K562 (cell line): ENCODE measurements around the gene FAM200A. TPM values are rescaled to one million over a fixed set of nuclear protein-coding genes. Genes with fewer than 3 reads are reported as not detected.
A peak's percentile ranks its signal among the peaks of the same experiment; 100 is the strongest.

Experiments
- ASH1L ChIP-seq: fragments of 450-650 bp; IDR thresholded peaks from 2 replicates; pipeline ENCODE4 v1.6.1; 2018; ENCODE audit warnings: borderline replicate concordance, mild to moderate bottlenecking, low read depth; ENCODE audit not compliant: partially characterized antibody
- CBFB ChIP-seq: sonication (generic); formaldehyde crosslinking; IDR thresholded peaks from 2 replicates; pipeline ENCODE4 v1.4.0; 2020; ENCODE audit warnings: mild to moderate bottlenecking, missing genetic modification reagents
- CBX3 ChIP-seq, 2 experiments: IDR thresholded peaks; 1 replicate in 1 of 2; 2 replicates in 1 of 2; pipeline ENCODE4 v1.6.1; 2012; ENCODE audit warnings: inconsistent platforms in 2 of 2, low read length in 2 of 2, borderline replicate concordance in 1 of 2, control low read depth in 1 of 2
- DACH1 ChIP-seq: fragments of 450-650 bp; IDR thresholded peaks from 2 replicates; pipeline ENCODE4 v1.6.1; 2018; ENCODE audit not compliant: partially characterized antibody
- EHMT2 ChIP-seq: fragments of 450-650 bp; IDR thresholded peaks from 2 replicates; pipeline ENCODE4 v1.6.1; 2018; ENCODE audit warnings: antibody characterized with exemption
- GTF2A2 ChIP-seq: IDR thresholded peaks from 2 replicates; pipeline ENCODE4 v1.6.1; 2016; ENCODE audit warnings: mild to moderate bottlenecking, missing genetic modification characterization, missing compliant biosample characterization
- L3MBTL2 ChIP-seq: fragments of 450-650 bp; IDR thresholded peaks from 2 replicates; pipeline ENCODE4 v1.6.1; 2016; ENCODE audit warnings: mild to moderate bottlenecking, moderate library complexity
- PCBP2 ChIP-seq: fragments of 200-400 bp; formaldehyde crosslinking; IDR thresholded peaks from 2 replicates; pipeline ENCODE4 v1.6.1; 2018; ENCODE audit warnings: low read length, low read depth, mild to moderate bottlenecking, moderate library complexity; ENCODE audit not compliant: poor library complexity, severe bottlenecking
- RAD21 ChIP-seq, 2 experiments: fragments of 250-450 bp in 1 of 2; fragments of 450-650 bp in 1 of 2; sonication (Bioruptor Pico) in 1 of 2; formaldehyde crosslinking in 1 of 2; IDR thresholded peaks in 1 of 2; conservative IDR thresholded peaks in 1 of 2; 2 replicates each; pipeline versions ENCODE4 v1.4.0 to v1.8.0; 2020 to 2022; ENCODE audit warnings: mild to moderate bottlenecking in 2 of 2, moderate library complexity in 1 of 2
- RBBP5 ChIP-seq: fragments of 200-600 bp; sonication (generic); IDR thresholded peaks from 2 replicates; pipeline ENCODE4 v1.6.1; 2012; ENCODE audit warnings: borderline replicate concordance, mild to moderate bottlenecking, low read length, control low read depth, inconsistent platforms; ENCODE audit not compliant: insufficient read depth, poor library complexity, severe bottlenecking
- SIN3A ChIP-seq, 2 experiments: fragments of 150-350 bp in 1 of 2; IDR thresholded peaks; 2 replicates each; pipeline ENCODE4 v1.6.1; 2011 to 2016; ENCODE audit warnings: borderline replicate concordance in 2 of 2, low read depth in 2 of 2, low read length in 2 of 2, mild to moderate bottlenecking in 2 of 2, moderate library complexity in 2 of 2; ENCODE audit not compliant: control insufficient read depth in 1 of 2
- SREBF2 ChIP-seq: sonication (generic); formaldehyde crosslinking; IDR thresholded peaks from 2 replicates; pipeline ENCODE4 v1.4.0; 2020; ENCODE audit warnings: mild to moderate bottlenecking, missing genetic modification reagents
- SRSF1 ChIP-seq: fragments of 200-400 bp; formaldehyde crosslinking; IDR thresholded peaks from 2 replicates; pipeline ENCODE4 v1.6.1; 2017; ENCODE audit warnings: mild to moderate bottlenecking, low read depth, low read length, moderate library complexity
- TFAM ChIP-seq: fragments of 250-450 bp; sonication (Bioruptor Pico); conservative IDR thresholded peaks from 2 replicates; pipeline ENCODE4 v1.5.0; 2021; ENCODE audit warnings: mild to moderate bottlenecking, moderate library complexity
- ZBTB43 ChIP-seq: sonication (generic); formaldehyde crosslinking; IDR thresholded peaks from 2 replicates; pipeline ENCODE4 v1.8.0; 2023; ENCODE audit warnings: mild to moderate bottlenecking, missing genetic modification reagents
- ZBTB7A ChIP-seq: IDR thresholded peaks from 2 replicates; pipeline ENCODE4 v1.6.1; 2011; ENCODE audit warnings: low read depth, mild to moderate bottlenecking, low read length, moderate library complexity, borderline replicate concordance; ENCODE audit not compliant: control insufficient read depth
- ZFP36 ChIP-seq: fragments of 150-350 bp; IDR thresholded peaks from 2 replicates; pipeline ENCODE4 v1.6.1; 2018; ENCODE audit warnings: low read length, low read depth; ENCODE audit not compliant: partially characterized antibody
- ZNF12 ChIP-seq: sonication (generic); formaldehyde crosslinking; IDR thresholded peaks from 2 replicates; pipeline ENCODE4 v1.4.0; 2020; ENCODE audit warnings: mild to moderate bottlenecking, missing genetic modification reagents
- ZNF75A ChIP-seq: fragments of 450-650 bp; formaldehyde crosslinking; IDR thresholded peaks from 2 replicates; pipeline ENCODE4 v1.4.0; 2020; ENCODE audit warnings: mild to moderate bottlenecking
- ZNF766 ChIP-seq: fragments of 200-800 bp; sonication (Bioruptor generic); conservative IDR thresholded peaks from 2 replicates; pipeline ENCODE4 v1.6.1; 2016; ENCODE audit warnings: missing genetic modification characterization, missing compliant biosample characterization
- polyA plus RNA-seq, 8 experiments: library from polyadenylated mRNA; depleted of rRNA in 4 of 8; stranded (reverse) in 5 of 8; unstranded in 3 of 8; fragments of >200 nt; fragmentation: Nextera tagmentation in 2 of 8; fragmentation: Illumina TruSeq in 1 of 8; extraction: Ambion mirVana in 2 of 8; extraction: Trizol in 1 of 8; gene quantifications; 2 replicates each; pipeline versions ENCODE4 v1.2.1 to v1.2.3, GENCODE V29; 2011 to 2014; ENCODE audit warnings: inconsistent platforms in 1 of 8, missing spikeins in 1 of 8
- total RNA-seq, 7 experiments: library from RNA; depleted of rRNA in 6 of 7; stranded (reverse); fragments of >200 nt in 6 of 7; fragmentation: Illumina TruSeq in 2 of 7; extraction: Trizol in 2 of 7; gene quantifications; 2 replicates each; pipeline versions ENCODE4 v1.2.1 to v1.2.3, GENCODE V29; 2011 to 2021; ENCODE audit warnings: low replicate concordance in 1 of 7
- TF ChIP-seq, protein P1 (sequence below): IDR thresholded peaks from 2 replicates; pipeline ENCODE4 v1.6.1; 2014; ENCODE audit warnings: antibody characterized with exemption

FAM200A gene
- total and polyA plus RNA-seq, 9 of the 15 experiments (the other 6 are each of a cell fraction or from before 2014, with no cell fraction given) = 3.3 to 11.2 (median 8.3) TPM

DNA sequence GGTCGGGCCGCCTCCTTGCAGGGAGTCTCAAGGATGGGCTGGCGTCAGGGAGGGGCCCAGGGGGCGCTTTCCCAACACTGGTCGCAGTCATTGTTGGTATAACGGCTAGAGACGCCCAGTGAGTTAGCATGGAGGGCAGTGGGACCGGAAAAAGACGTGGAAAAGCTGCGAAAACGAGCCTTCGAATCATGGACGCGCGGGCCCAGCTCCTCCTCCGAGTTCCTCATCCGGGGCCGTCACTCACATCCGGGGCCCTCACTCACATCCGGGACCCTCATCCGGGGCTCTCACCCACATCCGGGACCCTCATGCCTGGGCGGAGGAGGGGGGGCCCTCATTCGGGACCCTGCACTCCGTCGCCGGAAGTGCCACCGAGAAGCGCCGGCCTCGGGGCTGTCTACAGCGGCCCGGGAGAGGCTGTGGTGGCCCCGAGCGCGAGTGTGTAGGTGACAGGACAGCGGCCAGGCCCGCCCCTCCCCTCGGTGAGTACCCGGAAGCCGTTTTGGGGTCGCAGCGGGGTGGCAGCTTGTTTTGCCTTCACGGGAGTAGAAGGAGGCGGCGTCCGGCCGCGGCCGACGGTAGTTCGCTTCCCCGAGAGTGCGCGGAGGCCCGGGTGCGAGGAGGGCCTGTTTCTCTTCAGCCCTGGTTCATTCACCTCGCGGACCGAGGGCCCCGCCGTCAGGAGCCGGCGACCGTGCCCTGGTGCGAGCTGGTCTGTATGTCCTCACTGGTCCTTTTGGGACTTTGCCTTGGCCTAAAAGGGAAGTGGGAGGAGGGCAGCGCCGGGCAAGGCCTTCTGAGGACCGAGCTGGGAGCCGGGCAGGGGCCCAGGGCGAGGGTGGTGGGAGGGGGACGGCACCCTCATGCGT, 6.6 kb upstream of the FAM200A start, which contains the start of gene ZNF655 (continued):
- peak; percentile 44 to 91; a peak in 3 of 4 replicates for TF ChIP-seq SIN3A (IDR thresholded peaks at IDR 0.05; ENCODE audit: borderline replicate concordance in 2 of 2, control insufficient read depth in 1 of 2, low read depth in 2 of 2, low read length in 2 of 2)
- TF ChIP-seq GTF2A2 = peak; percentile 48; the same call in 1 of the 2 replicates
- 0 out of 3 replicates have a peak, but pooled peaks of 1 of the 2 experiments have one; percentile 29 for TF ChIP-seq CBX3 (IDR thresholded peaks at IDR 0.05; ENCODE audit: borderline replicate concordance in 1 of 2, low read length in 2 of 2)
- TF ChIP-seq TFAM (CRISPR knock-in tag) = no peak
- TF ChIP-seq, protein P1, sequence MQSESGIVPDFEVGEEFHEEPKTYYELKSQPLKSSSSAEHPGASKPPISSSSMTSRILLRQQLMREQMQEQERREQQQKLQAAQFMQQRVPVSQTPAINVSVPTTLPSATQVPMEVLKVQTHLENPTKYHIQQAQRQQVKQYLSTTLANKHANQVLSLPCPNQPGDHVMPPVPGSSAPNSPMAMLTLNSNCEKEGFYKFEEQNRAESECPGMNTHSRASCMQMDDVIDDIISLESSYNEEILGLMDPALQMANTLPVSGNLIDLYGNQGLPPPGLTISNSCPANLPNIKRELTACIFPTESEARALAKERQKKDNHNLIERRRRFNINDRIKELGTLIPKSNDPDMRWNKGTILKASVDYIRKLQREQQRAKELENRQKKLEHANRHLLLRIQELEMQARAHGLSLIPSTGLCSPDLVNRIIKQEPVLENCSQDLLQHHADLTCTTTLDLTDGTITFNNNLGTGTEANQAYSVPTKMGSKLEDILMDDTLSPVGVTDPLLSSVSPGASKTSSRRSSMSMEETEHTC = peak; percentile 18; the same call in 1 of the 2 replicates
- TF ChIP-seq ZBTB7A = peak; percentile 100
- no peak for TF ChIP-seq SREBF2
- no peak for TF ChIP-seq ZNF75A
- no peak for TF ChIP-seq ZBTB43 (CRISPR knock-in tag)
- TF ChIP-seq ZNF766 (CRISPR knock-in tag) = 0 out of 2 replicates have a peak, but pooled peaks have one; percentile 79
- TF ChIP-seq ASH1L = no peak
- TF ChIP-seq DACH1 = no peak
- TF ChIP-seq RBBP5 = peak; percentile 87
- no peak for TF ChIP-seq ZNF12 (CRISPR knock-in tag)
- peak; percentile 47 for TF ChIP-seq CBFB (CRISPR knock-in tag)
- TF ChIP-seq RAD21 (CRISPR knock-in tag; conservative IDR thresholded peaks at IDR 0.05 in 1 of 2, IDR thresholded peaks at IDR 0.05 in 1 of 2) = no peak; a peak in 1 of 4 replicates
- no peak for TF ChIP-seq ZFP36
- no peak for TF ChIP-seq PCBP2
- TF ChIP-seq L3MBTL2 = peak; percentile 94
- peak; percentile 83; the same call in 1 of the 2 replicates for TF ChIP-seq SRSF1
- 0 out of 2 replicates have a peak, but pooled peaks have one; percentile 5 for TF ChIP-seq EHMT2
